NB4 (cell line): ENCODE results near the gene ZMYM2.

Source experiments
- MYC ChIP-seq: IDR thresholded peaks from 2 replicates; pipeline ENCODE4 v1.6.1; 2011; ENCODE audit warnings: low read depth, low read length
- POLR2A ChIP-seq: IDR thresholded peaks from 2 replicates; pipeline ENCODE4 v1.6.1; 2011; ENCODE audit warnings: mild to moderate bottlenecking; ENCODE audit not compliant: insufficient read length; ENCODE audit errors: extremely low read depth
- TF ChIP-seq, protein P1 (sequence below): IDR thresholded peaks from one replicate; pipeline ENCODE4 v1.5.1; 2012; ENCODE audit warnings: low read depth, low read length
- TF ChIP-seq, protein P2 (sequence below): IDR thresholded peaks from 2 replicates; pipeline ENCODE4 v1.6.1; 2011; ENCODE audit warnings: low read depth, low read length

DNA sequence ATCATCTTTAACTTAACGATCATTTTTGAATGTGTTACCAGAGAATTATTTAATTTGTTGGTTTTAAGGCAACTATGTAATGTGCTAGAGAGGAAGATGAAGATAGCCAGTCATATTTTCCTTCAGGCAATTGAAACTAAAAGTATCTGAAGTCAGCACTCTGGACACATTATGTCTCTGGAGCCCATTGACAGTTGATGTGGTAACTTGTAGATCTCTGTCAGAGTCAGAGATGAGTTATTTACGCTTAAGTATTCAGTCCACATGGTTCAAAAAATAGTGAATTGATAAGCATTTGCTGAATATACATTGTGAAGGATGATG lies 2.1 kb downstream of the ZMYM2 start:
- TF ChIP-seq, protein P1, sequence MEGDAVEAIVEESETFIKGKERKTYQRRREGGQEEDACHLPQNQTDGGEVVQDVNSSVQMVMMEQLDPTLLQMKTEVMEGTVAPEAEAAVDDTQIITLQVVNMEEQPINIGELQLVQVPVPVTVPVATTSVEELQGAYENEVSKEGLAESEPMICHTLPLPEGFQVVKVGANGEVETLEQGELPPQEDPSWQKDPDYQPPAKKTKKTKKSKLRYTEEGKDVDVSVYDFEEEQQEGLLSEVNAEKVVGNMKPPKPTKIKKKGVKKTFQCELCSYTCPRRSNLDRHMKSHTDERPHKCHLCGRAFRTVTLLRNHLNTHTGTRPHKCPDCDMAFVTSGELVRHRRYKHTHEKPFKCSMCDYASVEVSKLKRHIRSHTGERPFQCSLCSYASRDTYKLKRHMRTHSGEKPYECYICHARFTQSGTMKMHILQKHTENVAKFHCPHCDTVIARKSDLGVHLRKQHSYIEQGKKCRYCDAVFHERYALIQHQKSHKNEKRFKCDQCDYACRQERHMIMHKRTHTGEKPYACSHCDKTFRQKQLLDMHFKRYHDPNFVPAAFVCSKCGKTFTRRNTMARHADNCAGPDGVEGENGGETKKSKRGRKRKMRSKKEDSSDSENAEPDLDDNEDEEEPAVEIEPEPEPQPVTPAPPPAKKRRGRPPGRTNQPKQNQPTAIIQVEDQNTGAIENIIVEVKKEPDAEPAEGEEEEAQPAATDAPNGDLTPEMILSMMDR: no peak
- TF ChIP-seq, protein P2, sequence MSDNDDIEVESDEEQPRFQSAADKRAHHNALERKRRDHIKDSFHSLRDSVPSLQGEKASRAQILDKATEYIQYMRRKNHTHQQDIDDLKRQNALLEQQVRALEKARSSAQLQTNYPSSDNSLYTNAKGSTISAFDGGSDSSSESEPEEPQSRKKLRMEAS: no peak
- TF ChIP-seq POLR2A: no peak
- no peak for TF ChIP-seq MYC
